Testis (tissue), 3 donors: Measurements from ENCODE around the gene ID1. TPM values are rescaled to one million over a fixed set of nuclear protein-coding genes. Genes with fewer than 3 reads are reported as not detected.

Experiments used
- DNase-seq: peaks from one replicate; pipeline ENCODE4 v3.0.0-alpha.2; 2019
- H3K27ac ChIP-seq, 2 donors: fragments of 200-600 bp; sonication (generic); one replicate each; pipeline ENCODE4 v1.5.1; 2019
- H3K27me3 ChIP-seq: fragments of 200-600 bp; sonication (generic); one replicate; pipeline ENCODE4 v1.5.1; 2019
- H3K36me3 ChIP-seq: fragments of 200-600 bp; sonication (generic); one replicate; pipeline ENCODE4 v1.5.1; 2017; ENCODE audit warnings: low read depth; ENCODE audit errors: missing control alignments
- H3K4me1 ChIP-seq: fragments of 200-600 bp; sonication (generic); one replicate; pipeline ENCODE4 v1.5.1; 2019
- H3K4me3 ChIP-seq, 2 donors: fragments of 200-600 bp; sonication (generic); one replicate each; pipeline ENCODE4 v1.5.1; 2017 to 2019
- H3K9me3 ChIP-seq: fragments of 200-600 bp; sonication (generic); one replicate; pipeline ENCODE4 v1.5.1; 2017
- CTCF ChIP-seq, 3 experiments: fragments of 450-650 bp in 2 of 3; fragments of 200-600 bp in 1 of 3; sonication (generic) in 1 of 3; IDR thresholded peaks; one replicate each; pipeline ENCODE4 v1.5.1; 2016 to 2019; ENCODE audit warnings: antibody characterized with exemption in 3 of 3, mild to moderate bottlenecking in 2 of 3, moderate library complexity in 1 of 3
- POLR2A ChIP-seq: fragments of 450-650 bp; IDR thresholded peaks from one replicate; pipeline ENCODE4 v1.6.1; 2017; ENCODE audit warnings: antibody characterized with exemption, mild to moderate bottlenecking, moderate library complexity
- WGBS, 2 donors: methylation state at CpG; one replicate each; pipeline ENCODE4 v1.1.5; 2018; 5-methylcytosine and 5-hydroxymethylcytosine counted together
- intact Hi-C: fragments of 100-400 bp; cut with DNase I; formaldehyde crosslinking; loops from one replicate; pipeline ENCODE4 v1.15.1; 2023; ENCODE audit warnings: low total_unique reads
- polyA plus RNA-seq: library from polyadenylated mRNA; stranded (reverse); fragments of 350-450 nt; fragmentation: Illumina TruSeq; extraction: RNeasy Lipid Tissue Mini Kit (QIAGEN cat#74804); gene quantifications from one replicate; pipeline ENCODE4 v1.2.3, GENCODE V29; 2014; ENCODE audit warnings: low read depth, low replicate concordance; ENCODE audit not compliant: insufficient read depth
- total RNA-seq, 2 donors: library from RNA; depleted of rRNA; stranded (reverse); fragments of >200 nt; gene quantifications; one replicate each; pipeline ENCODE4 v1.2.3, GENCODE V29; 2016

Gene ID1
- total and polyA plus RNA-seq, 3 donors from 2014 or later, result 18.7 to 128 (median 124) TPM

DNA sequence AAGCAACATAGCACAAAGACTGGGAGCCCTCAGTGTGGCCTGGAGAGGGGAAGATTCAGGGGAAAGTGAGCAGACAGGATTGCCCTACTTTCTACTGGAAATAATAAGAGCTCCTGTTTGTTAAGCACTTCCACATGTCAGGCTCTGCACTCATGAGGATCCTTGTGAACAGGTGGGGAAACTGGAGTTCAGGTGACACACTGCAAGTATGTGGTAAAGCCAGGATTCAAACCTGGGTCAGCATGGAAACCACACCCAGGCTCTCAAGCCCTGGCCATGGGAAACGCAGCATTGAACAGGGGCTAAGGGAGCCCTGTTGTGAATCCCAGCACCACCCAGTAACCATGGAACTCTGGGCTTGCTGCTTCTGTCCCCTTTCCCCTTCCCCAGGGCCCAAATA, 42.8 kb upstream of the ID1 start:
- intact Hi-C loops, result no loop called here
- DNase-seq, result no peak
- no peak for TF ChIP-seq CTCF (IDR thresholded peaks at IDR 0.05)
- Histone ChIP-seq H3K27ac (no peak overlapping the region), H3K4me3 (no peak overlapping the region), H3K4me1 (no peaks in the 10 kb centered on the region), H3K36me3 (no peaks in the 10 kb centered on the region), H3K27me3 (no peaks in the 10 kb centered on the region), H3K9me3 (no peaks in the 10 kb centered on the region)
- 80 to 82% methylated on average over 1 of the region's 1 CpG for WGBS, 2 donors

- 85 to 91% methylated on average over 6 of the region's 6 CpGs for WGBS, 2 donors
- intact Hi-C loops, result no loop called here
- no peaks in the 10 kb centered on the region for H3K9me3 ChIP-seq
- H3K27ac ChIP-seq, result no peak overlapping the region
- no peak for DNase-seq
- H3K4me1 ChIP-seq, result no peaks in the 10 kb centered on the region
- H3K36me3 ChIP-seq, result no peaks in the 10 kb centered on the region
- no peaks in the 10 kb centered on the region for H3K27me3 ChIP-seq
- TF ChIP-seq CTCF (IDR thresholded peaks at IDR 0.05) (no peak), POLR2A (no peak)
- H3K4me3 ChIP-seq, result no peak overlapping the region
These were observed 40.8 kb upstream of the ID1 start for GRCh38 chr20:31564284-31564683.

- H3K27ac ChIP-seq, result no peak overlapping the region
- no peaks in the 10 kb centered on the region for H3K36me3 ChIP-seq
- no peaks in the 10 kb centered on the region for H3K4me1 ChIP-seq
These were observed 39.3 kb upstream of the ID1 start for GRCh38 chr20:31565699-31566318.

GRCh38 chr20:31566319-31566657, 38.8 kb upstream of the ID1 start:
- Histone ChIP-seq H3K4me3 (no peak overlapping the region), H3K4me1 (no peaks in the 10 kb centered on the region), H3K27me3 (no peaks in the 10 kb centered on the region), H3K36me3 (no peaks in the 10 kb centered on the region), H3K27ac (no peak overlapping the region), H3K9me3 (no peaks in the 10 kb centered on the region)
- TF ChIP-seq CTCF (IDR thresholded peaks at IDR 0.05) (no peak), POLR2A (no peak)
- 100% methylated on average over 1 of the region's 1 CpG for WGBS, 2 donors
- intact Hi-C loops, result loop anchor here (5.0 kb wide), 1 partner anchor 46 kb away; no protein-coding TSS in a partner anchor
- no peak for DNase-seq

More at GRCh38 chr20:31565699-31566318, 39.3 kb upstream of the ID1 start:
- Histone ChIP-seq H3K27me3 (no peaks in the 10 kb centered on the region), H3K4me3 (no peak overlapping the region), H3K9me3 (no peaks in the 10 kb centered on the region)
- DNase-seq, result no peak
- TF ChIP-seq POLR2A (no peak), CTCF (IDR thresholded peaks at IDR 0.05) (no peak)
- intact Hi-C loops, result loop anchor here (5.0 kb wide), 1 partner anchor 46 kb away; no protein-coding TSS in a partner anchor
- WGBS, 2 donors, result 90 to 93% methylated on average over 2 to 6 of the region's 6 CpGs
